PC-3 (cell line): ENCODE data around the gene TDRKH. TPM values are rescaled to one million over a fixed set of nuclear protein-coding genes. Genes with fewer than 3 reads are reported as not detected.

Experiments
- ATAC-seq: fragments of 200-7000 bp; cut with Tn5 transposase; 2 replicates; pipeline ENCODE4 v1.9.1; 2020; ENCODE audit warnings: mild to moderate bottlenecking, moderate library complexity
- BruUV-seq: library from RNA; stranded (reverse); fragments of 400-500 nt; replicated peaks from 2 replicates; lab custom pipeline; 2021; lab: Mats Ljungman, UMichigan
- CTCF ChIA-PET: fragments of 300-600 bp; sonication (Branson Sonifier 250); formaldehyde crosslinking; loops from one replicate; lab custom pipeline; 2022; ENCODE audit warnings: antibody characterized with exemption; lab: Charles Lee
- POLR2A ChIA-PET: fragments of 300-600 bp; sonication (Branson Sonifier 250); formaldehyde crosslinking; loops from one replicate; lab custom pipeline; 2022; ENCODE audit warnings: antibody characterized with exemption; ENCODE audit not compliant: unreplicated experiment; lab: Charles Lee
- DNase-seq: peaks from one replicate; pipeline ENCODE4 v3.0.0-alpha.2; 2015
- H2AFZ ChIP-seq: fragments of 300-600 bp; sonication (generic); 2 replicates; pipeline ENCODE4 v1.6.0; 2016; ENCODE audit warnings: antibody characterized with exemption, low read length
- H3F3A ChIP-seq: fragments of 300-600 bp; sonication (generic); one replicate; pipeline ENCODE4 v1.6.0; 2017; ENCODE audit warnings: antibody characterized with exemption, low read length, control low read depth, mild to moderate bottlenecking; ENCODE audit not compliant: unreplicated experiment
- H3K27ac ChIP-seq: fragments of 300-600 bp; sonication (generic); 2 replicates; pipeline ENCODE4 v1.5.1; 2016; ENCODE audit warnings: mild to moderate bottlenecking, low read length
- H3K27me3 ChIP-seq: fragments of 300-600 bp; sonication (generic); 2 replicates; pipeline ENCODE4 v1.6.1; 2016; ENCODE audit warnings: low read length, mixed read lengths
- H3K36me3 ChIP-seq: fragments of 300-600 bp; sonication (generic); 2 replicates; pipeline ENCODE4 v1.6.1; 2016; ENCODE audit warnings: low read depth, mixed run types, low read length, mixed read lengths
- H3K4me1 ChIP-seq: fragments of 300-600 bp; sonication (generic); 2 replicates; pipeline ENCODE4 v1.5.1; 2016; ENCODE audit warnings: low read length; ENCODE audit not compliant: insufficient read depth
- H3K4me2 ChIP-seq: fragments of 300-600 bp; sonication (generic); 2 replicates; pipeline ENCODE4 v1.6.0; 2016; ENCODE audit warnings: low read length
- H3K4me3 ChIP-seq: fragments of 300-600 bp; sonication (generic); 2 replicates; pipeline ENCODE4 v1.5.1; 2016; ENCODE audit warnings: mild to moderate bottlenecking, low read length, mixed read lengths
- H3K79me2 ChIP-seq: fragments of 300-600 bp; sonication (generic); 2 replicates; pipeline ENCODE4 v1.6.1; 2017; ENCODE audit warnings: low read length, mixed read lengths
- H3K9ac ChIP-seq: fragments of 300-600 bp; sonication (generic); 2 replicates; pipeline ENCODE4 v1.6.0; 2016; ENCODE audit warnings: mild to moderate bottlenecking, low read length
- H3K9me2 ChIP-seq: fragments of 300-600 bp; sonication (generic); replicated peaks from 2 replicates; pipeline ENCODE4 v1.6.1; 2016; ENCODE audit warnings: mixed run types, low read length, mixed read lengths
- H3K9me3 ChIP-seq: fragments of 300-600 bp; sonication (generic); 2 replicates; pipeline ENCODE4 v1.6.1; 2016; ENCODE audit warnings: low read length, mixed read lengths
- H4K20me1 ChIP-seq: fragments of 300-600 bp; sonication (generic); 2 replicates; pipeline ENCODE4 v1.6.1; 2016; ENCODE audit warnings: low read length, mixed read lengths
- EZH2 ChIP-seq: fragments of 300-600 bp; sonication (generic); IDR thresholded peaks from one replicate; pipeline ENCODE4 v1.6.1; 2017; ENCODE audit warnings: antibody characterized with exemption, mild to moderate bottlenecking, low read length; ENCODE audit not compliant: unreplicated experiment
- EZH2phosphoT487 ChIP-seq: fragments of 300-600 bp; sonication (generic); IDR thresholded peaks from 2 replicates; pipeline ENCODE4 v1.6.1; 2018; ENCODE audit warnings: mild to moderate bottlenecking, antibody characterized with exemption, low read length, borderline replicate concordance
- intact Hi-C: fragments of 100-400 bp; cut with micrococcal nuclease; formaldehyde crosslinking; loops from 2 replicates; pipeline ENCODE4 v1.9.0; 2023
- total RNA-seq: library from RNA; depleted of rRNA; stranded (reverse); fragments of >200 nt; gene quantifications from 2 replicates; pipeline ENCODE4 v1.2.3, GENCODE V29; 2014
- TF ChIP-seq, protein P1 (sequence below): fragments of 300-600 bp; sonication (generic); conservative IDR thresholded peaks from 2 replicates; pipeline ENCODE4 v1.5.1; 2017; ENCODE audit warnings: antibody characterized with exemption, low read depth, mild to moderate bottlenecking, low read length

The TDRKH gene
- total RNA-seq, 1 experiment from 2014 or later, result 15.2 TPM

DNA sequence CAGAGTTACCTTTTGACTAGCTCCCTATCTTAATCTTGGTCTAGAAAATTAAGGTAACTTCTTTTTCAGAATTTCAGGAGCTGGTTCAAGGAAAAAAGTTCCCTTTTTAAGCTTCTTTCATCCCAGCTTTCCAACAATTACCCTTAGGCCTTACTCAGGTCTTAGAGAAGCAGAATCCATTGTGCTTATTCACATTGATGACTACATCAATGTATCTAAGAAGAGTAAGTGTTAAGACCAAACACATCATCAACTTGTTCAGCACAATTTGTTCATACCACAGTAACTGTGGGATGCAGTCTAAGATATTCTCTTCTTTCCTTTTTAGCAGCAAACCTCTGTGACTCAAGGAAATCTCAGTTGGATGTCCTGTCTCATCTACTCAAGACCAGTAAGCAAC is 31.1 kb downstream of the TDRKH start:
- Histone ChIP-seq H3K27me3 (no peaks in the 10 kb centered on the region), H3K4me3 (no peak overlapping the region), H2AFZ (no peak overlapping the region), H3K9me2 (no peaks in the 10 kb centered on the region), H3K36me3 (peaks cover 33% of the 10 kb centered on the region), H4K20me1 (no peaks in the 10 kb centered on the region), H3K27ac (no peak overlapping the region), H3K9me3 (no peaks in the 10 kb centered on the region), H3K4me1 (peaks cover 26% of the 10 kb centered on the region), H3K9ac (no peak overlapping the region), H3F3A (no peaks in the 10 kb centered on the region), H3K4me2 (no peak overlapping the region), H3K79me2 (peaks cover 24% of the 10 kb centered on the region)
- TF ChIP-seq EZH2, result no peak
- no peak for TF ChIP-seq EZH2phosphoT487
- TF ChIP-seq, protein P1, sequence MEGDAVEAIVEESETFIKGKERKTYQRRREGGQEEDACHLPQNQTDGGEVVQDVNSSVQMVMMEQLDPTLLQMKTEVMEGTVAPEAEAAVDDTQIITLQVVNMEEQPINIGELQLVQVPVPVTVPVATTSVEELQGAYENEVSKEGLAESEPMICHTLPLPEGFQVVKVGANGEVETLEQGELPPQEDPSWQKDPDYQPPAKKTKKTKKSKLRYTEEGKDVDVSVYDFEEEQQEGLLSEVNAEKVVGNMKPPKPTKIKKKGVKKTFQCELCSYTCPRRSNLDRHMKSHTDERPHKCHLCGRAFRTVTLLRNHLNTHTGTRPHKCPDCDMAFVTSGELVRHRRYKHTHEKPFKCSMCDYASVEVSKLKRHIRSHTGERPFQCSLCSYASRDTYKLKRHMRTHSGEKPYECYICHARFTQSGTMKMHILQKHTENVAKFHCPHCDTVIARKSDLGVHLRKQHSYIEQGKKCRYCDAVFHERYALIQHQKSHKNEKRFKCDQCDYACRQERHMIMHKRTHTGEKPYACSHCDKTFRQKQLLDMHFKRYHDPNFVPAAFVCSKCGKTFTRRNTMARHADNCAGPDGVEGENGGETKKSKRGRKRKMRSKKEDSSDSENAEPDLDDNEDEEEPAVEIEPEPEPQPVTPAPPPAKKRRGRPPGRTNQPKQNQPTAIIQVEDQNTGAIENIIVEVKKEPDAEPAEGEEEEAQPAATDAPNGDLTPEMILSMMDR, result no peak
- intact Hi-C loops, result no loop called here
- DNase-seq, result no peak
- CTCF ChIA-PET, result no interaction called here
- POLR2A ChIA-PET, result interaction anchor here (0.7 kb wide), 1 partner anchor 568 kb away, joined by 4 read pairs; no protein-coding TSS in a partner anchor
- no TSS peak for BruUV-seq
- ATAC-seq, result no peak

- Histone ChIP-seq H3K4me1 (peaks cover 9% of the 10 kb centered on the region; the same call in 1 of the 2 replicates), H4K20me1 (no peaks in the 10 kb centered on the region), H2AFZ (no peak overlapping the region), H3K36me3 (peaks cover 25% of the 10 kb centered on the region), H3F3A (no peaks in the 10 kb centered on the region), H3K4me3 (no peak overlapping the region), H3K4me2 (no peak overlapping the region), H3K27ac (no peak overlapping the region), H3K27me3 (no peaks in the 10 kb centered on the region), H3K9me3 (no peaks in the 10 kb centered on the region), H3K79me2 (no peaks in the 10 kb centered on the region), H3K9ac (no peak overlapping the region), H3K9me2 (no peaks in the 10 kb centered on the region)
- intact Hi-C loops, result no loop called here
- ATAC-seq, result peak; percentile 95
- TF ChIP-seq, protein P1, result no peak
- TF ChIP-seq EZH2 (no peak), EZH2phosphoT487 (no peak)
- no TSS peak for BruUV-seq
- ChIA-PET CTCF (interaction anchor here (0.6 kb wide), 1 partner anchor 80 kb away, joined by 4 read pairs; no protein-coding TSS in a partner anchor), POLR2A (no interaction called here)
- DNase-seq, result peak; percentile 43
Observed at GRCh38 chr1:151756291-151756690, 34.0 kb downstream of the TDRKH start.

DNA sequence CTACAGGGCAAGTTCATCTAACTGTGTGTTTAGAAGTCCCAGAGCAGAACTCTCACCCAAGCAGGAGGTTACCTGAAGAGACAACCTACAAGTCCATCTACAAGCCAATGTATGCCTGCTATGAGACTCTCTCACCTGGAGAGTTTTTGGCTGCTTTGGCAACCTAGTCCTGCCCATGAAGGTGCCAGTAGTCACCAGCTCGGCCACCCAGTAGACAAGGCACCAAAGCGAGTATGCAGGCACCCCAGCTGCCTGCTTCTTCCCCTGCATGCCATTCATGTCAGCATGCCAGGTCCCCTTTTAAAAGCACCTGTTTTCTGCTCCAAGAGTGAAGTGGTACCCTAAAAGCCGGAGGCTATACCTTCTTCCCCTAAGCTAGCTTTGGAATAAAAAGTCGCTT is 48.8 kb downstream of the TDRKH start:
- TF ChIP-seq EZH2 (no peak), EZH2phosphoT487 (no peak)
- TF ChIP-seq, protein P1, result no peak
- no peak overlapping the region for H3K27ac ChIP-seq
- no peaks in the 10 kb centered on the region for H3K79me2 ChIP-seq
- DNase-seq (no peak), ATAC-seq (no peak)
- ChIA-PET POLR2A (no interaction called here), CTCF (no interaction called here)
- H2AFZ ChIP-seq, result no peak overlapping the region
- no peak overlapping the region for H3K9ac ChIP-seq
- no peak overlapping the region for H3K4me3 ChIP-seq
- no peaks in the 10 kb centered on the region for H4K20me1 ChIP-seq
- BruUV-seq, result no TSS peak
- H3K9me3 ChIP-seq, result peaks cover 11% of the 10 kb centered on the region; the same call in 1 of the 2 replicates
- no peaks in the 10 kb centered on the region for H3K27me3 ChIP-seq
- H3K4me1 ChIP-seq, result peaks cover 9% of the 10 kb centered on the region
- H3K36me3 ChIP-seq, result no peaks in the 10 kb centered on the region
- no peaks in the 10 kb centered on the region for H3F3A ChIP-seq
- intact Hi-C loops, result no loop called here
- H3K4me2 ChIP-seq, result no peak overlapping the region
- H3K9me2 ChIP-seq, result no peaks in the 10 kb centered on the region
